Mucosa of stomach (tissue), 1 donor: ENCODE measurements around the gene TTC36.

Experiments
- H3K27me3 ChIP-seq: one replicate; pipeline ENCODE4 v1.7.0; 2013; ENCODE audit warnings: mild to moderate bottlenecking, low read length; ENCODE audit not compliant: control insufficient read depth, insufficient read depth
- H3K36me3 ChIP-seq: one replicate; pipeline ENCODE4 v1.7.0; 2013; ENCODE audit warnings: low read length; ENCODE audit not compliant: control insufficient read depth, insufficient read depth
- H3K4me1 ChIP-seq: one replicate; pipeline ENCODE4 v1.7.0; 2013; ENCODE audit warnings: mild to moderate bottlenecking, low read length; ENCODE audit not compliant: control insufficient read depth, insufficient read depth
- H3K4me3 ChIP-seq: one replicate; pipeline ENCODE4 v1.7.0; 2013; ENCODE audit warnings: low read length
- H3K9ac ChIP-seq: one replicate; pipeline ENCODE4 v1.7.0; 2013; ENCODE audit warnings: mild to moderate bottlenecking, low read length, moderate library complexity
- H3K9me3 ChIP-seq: one replicate; pipeline ENCODE4 v1.7.0; 2013; ENCODE audit warnings: mild to moderate bottlenecking, low read length, moderate library complexity; ENCODE audit not compliant: control insufficient read depth
- donor health status: Pancreatic carcinoma.

Gene TTC36

DNA sequence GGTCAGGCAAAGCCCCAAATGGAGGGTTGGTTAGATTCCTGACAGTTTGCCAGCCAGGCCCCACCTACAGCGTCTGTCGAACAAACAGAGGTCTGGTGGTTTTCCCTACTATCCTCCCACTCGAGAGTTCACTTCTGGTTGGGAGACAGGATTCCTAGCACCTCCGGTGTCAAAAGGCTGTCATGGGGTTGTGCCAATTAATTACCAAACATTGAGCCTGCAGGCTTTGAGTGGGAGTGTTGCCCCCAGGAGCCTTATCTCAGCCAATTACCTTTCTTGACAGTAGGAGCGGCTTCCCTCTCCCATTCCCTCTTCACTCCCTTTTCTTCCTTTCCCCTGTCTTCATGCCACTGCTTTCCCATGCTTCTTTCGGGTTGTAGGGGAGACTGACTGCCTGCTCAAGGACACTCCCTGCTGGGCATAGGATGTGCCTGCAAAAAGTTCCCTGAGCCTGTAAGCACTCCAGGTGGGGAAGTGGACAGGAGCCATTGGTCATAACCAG, 4.7 kb upstream of the TTC36 start:
- Histone ChIP-seq H3K27me3 (no peaks in the 10 kb centered on the region), H3K4me3 (no peak overlapping the region), H3K4me1 (no peaks in the 10 kb centered on the region), H3K36me3 (peaks cover 12% of the 10 kb centered on the region), H3K9ac (no peak overlapping the region), H3K9me3 (no peaks in the 10 kb centered on the region)

DNA sequence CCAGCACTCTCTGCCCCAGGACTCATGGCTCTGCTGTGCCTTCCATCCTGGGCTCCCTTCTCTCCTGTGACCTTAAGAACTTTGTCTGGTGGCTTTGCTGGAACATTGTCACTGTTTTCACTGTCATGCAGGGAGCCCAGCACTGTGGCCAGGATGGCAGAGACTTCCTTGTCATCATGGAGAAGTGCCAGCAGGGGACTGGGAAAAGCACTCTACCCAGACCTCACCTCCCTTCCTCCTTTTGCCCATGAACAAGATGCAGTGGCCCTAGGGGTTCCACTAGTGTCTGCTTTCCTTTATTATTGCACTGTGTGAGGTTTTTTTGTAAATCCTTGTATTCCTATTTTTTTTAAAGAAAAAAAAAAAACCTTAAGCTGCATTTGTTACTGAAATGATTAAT, 2.9 kb upstream of the TTC36 start:
- H3K9me3 ChIP-seq = no peaks in the 10 kb centered on the region
- H3K9ac ChIP-seq = no peak overlapping the region
- peaks cover 12% of the 10 kb centered on the region for H3K36me3 ChIP-seq
- no peaks in the 10 kb centered on the region for H3K27me3 ChIP-seq
- H3K4me1 ChIP-seq = no peaks in the 10 kb centered on the region
- H3K4me3 ChIP-seq = no peak overlapping the region

DNA sequence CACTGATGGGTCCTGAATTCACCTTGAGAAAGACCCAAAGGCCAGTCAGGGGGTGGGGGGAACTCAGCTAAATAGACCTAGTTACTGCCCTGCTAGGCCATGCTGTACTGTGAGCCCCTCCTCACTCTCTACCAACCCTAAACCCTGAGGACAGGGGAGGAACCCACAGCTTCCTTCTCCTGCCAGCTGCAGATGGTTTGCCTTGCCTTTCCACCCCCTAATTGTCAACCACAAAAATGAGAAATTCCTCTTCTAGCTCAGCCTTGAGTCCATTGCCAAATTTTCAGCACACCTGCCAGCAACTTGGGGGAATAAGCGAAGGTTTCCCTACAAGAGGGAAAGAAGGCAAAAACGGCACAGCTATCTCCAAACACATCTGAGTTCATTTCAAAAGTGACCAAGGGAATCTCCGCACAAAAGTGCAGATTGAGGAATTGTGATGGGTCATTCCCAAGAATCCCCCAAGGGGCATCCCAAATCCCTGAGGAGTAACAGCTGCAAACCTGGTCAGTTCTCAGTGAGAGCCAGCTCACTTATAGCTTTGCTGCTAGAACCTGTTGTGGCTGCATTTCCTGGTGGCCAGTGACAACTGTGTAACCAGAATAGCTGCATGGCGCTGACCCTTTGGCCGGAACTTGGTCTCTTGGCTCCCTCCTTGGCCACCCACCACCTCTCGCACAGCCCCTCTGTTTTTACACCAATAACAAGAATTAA, 2.4 kb upstream of the TTC36 start:
- H3K36me3 ChIP-seq = peaks cover 10% of the 10 kb centered on the region

DNA sequence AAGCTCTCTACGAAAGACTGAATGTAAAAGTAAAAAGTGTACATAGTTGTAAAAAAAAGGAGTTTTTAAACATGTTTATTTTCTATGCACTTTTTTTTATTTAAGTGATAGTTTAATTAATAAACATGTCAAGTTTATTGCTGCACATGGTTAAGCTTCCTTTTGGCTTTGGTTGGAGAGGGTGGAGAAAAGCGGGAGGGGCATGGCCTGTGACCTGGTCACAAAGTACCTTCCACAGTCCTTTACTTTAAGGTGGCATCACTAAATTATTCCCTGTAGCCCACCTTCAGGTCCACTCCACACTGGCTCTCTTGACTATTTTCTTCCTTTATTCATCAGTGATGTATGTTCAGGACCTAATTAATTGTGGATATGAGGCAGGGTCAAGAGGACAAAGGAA, 586 bp upstream of the TTC36 start:
- no peaks in the 10 kb centered on the region for H3K9me3 ChIP-seq

More for the DNA sequence above, 2.4 kb upstream of the TTC36 start:
- H3K9ac ChIP-seq = no peak overlapping the region
- no peaks in the 10 kb centered on the region for H3K27me3 ChIP-seq
- H3K9me3 ChIP-seq = no peaks in the 10 kb centered on the region
- no peak overlapping the region for H3K4me3 ChIP-seq
- no peaks in the 10 kb centered on the region for H3K4me1 ChIP-seq

DNA sequence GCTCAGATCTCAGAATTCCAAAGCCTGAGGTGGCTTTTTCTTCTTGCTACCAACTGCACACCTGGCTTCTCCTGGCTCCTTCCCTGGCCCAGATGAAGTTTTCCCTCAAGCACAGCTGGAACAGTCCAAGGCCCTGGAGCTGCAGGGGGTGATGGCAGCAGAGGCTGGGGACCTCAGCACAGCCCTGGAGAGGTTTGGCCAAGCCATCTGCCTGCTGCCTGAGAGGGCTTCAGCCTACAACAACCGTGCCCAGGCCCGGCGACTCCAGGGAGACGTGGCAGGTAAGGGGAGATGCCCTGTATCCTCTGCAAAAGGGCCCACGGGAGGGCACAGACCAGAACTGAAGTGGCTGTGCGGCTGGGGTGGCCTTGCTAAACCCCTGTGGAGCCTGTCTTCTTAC, 1.2 kb downstream of the TTC36 start:
- H3K9me3 ChIP-seq = no peaks in the 10 kb centered on the region
- no peak overlapping the region for H3K4me3 ChIP-seq
- no peak overlapping the region for H3K9ac ChIP-seq
- H3K36me3 ChIP-seq = no peaks in the 10 kb centered on the region
- no peaks in the 10 kb centered on the region for H3K27me3 ChIP-seq
- H3K4me1 ChIP-seq = peaks cover 10% of the 10 kb centered on the region

More for the DNA sequence above, 586 bp upstream of the TTC36 start:
- no peaks in the 10 kb centered on the region for H3K27me3 ChIP-seq
- H3K9ac ChIP-seq = no peak overlapping the region
- H3K4me3 ChIP-seq = no peak overlapping the region
- peaks cover 5% of the 10 kb centered on the region for H3K4me1 ChIP-seq
- peaks cover 6% of the 10 kb centered on the region for H3K36me3 ChIP-seq

DNA sequence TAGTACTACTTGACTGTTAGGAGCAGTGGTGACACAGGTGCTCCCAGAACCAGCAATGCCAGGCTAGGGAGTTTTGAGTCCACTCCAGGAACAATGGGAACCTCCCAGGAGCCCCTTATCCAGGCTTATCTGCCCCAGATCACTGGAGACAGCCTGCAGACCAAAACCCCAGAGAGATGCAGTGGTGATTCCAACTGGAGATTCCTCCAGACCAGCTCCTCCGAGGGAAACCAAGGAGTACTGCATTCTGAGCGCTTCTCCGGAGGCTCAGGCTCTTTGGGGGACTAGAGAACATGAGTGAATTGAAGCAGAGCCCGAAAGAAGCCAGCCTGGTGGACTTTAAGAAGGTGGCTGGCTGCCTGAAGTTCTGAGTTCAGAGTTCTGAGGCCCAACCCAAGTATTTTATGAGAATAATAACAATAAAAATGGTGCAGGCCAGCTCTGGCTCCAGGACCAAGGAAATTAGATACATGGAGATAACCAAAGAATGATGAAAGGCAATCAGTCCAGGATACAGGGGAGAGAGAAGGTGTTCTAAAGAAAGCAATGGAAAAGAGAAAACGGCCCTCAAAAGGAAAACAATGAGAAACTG, 2.4 kb downstream of the TTC36 start:
- peaks cover 14% of the 10 kb centered on the region for H3K4me1 ChIP-seq
- H3K36me3 ChIP-seq = no peaks in the 10 kb centered on the region
- no peak overlapping the region for H3K9ac ChIP-seq
- H3K27me3 ChIP-seq = no peaks in the 10 kb centered on the region
- no peaks in the 10 kb centered on the region for H3K9me3 ChIP-seq
- H3K4me3 ChIP-seq = no peak overlapping the region

DNA sequence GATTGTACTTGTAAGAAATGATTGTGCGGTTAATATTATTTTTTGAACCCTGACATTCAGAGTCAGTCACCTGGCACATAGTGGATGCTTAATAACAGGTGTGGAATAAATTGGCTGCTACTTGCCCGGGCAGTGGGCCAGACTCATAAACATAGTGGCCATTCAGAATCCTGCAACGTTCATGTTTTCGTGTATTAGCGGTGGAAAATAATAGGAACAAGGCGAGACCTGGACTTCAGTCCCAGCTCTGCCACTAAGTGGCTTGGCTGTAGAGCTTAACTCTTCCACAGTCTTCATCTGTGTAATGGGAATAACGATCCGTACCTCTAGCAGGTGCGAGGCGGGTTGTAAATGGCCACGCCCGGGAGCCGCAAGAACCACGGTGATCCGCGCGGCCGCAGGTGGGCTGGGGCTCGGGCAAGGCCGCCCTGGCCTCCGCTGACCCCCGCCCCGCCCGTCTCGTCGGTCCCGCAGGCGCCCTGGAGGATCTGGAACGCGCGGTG, 3.0 kb downstream of the TTC36 start:
- H3K9ac ChIP-seq = peak overlapping the region; percentile 63

DNA sequence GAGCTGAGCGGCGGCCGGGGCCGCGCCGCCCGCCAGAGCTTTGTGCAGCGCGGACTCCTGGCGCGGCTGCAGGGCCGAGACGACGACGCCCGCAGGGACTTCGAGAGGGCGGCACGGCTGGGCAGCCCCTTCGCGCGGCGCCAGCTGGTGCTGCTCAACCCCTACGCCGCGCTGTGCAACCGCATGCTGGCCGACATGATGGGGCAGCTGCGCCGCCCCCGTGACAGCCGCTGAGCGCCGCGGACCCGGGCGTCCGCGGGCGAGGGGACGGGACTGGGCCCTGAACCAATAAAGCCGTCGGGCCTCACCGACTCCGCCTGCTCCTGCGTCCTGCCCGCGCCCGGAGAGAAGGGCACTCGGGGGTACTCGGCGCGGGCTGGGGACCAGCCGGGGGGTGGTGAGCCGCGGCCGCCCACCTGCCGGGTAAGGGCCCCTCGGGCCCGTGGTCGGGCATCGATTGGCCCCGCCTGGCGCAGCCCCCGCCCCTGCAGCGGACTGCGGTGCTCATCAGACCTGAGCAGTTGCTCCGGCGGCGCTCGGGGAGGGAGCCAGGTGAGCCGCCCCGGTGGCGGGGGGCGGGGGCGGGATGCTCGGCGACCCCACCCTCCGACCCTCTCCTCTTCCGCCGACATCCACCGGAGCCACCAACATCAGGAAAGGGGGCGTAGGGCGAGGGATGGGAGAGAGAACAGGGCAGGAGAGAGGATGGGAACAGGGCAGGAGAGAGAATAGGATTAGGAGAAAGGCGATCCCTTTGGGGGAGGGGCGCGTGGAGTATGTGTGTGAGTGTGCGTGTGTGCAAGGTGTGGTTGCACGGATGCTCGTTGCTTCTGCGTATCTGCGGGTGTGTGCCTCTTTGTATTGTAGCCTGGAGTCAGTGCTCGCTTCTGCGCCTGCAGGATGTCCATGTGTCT, 3.7 kb downstream of the TTC36 start, which contains the start of gene TMEM25:
Gene TMEM25 (plus strand): TSS at position 510 of the 914 bp plus-strand sequence. CDS start 610 bp downstream, outside the sequence.
- Histone ChIP-seq H3K27me3 (no peaks in the 10 kb centered on the region), H3K9me3 (no peaks in the 10 kb centered on the region), H3K9ac (peak within 1 kb of the TSS; percentile 63), H3K4me1 (peaks cover 14% of the 10 kb centered on the region), H3K4me3 (peak within 1 kb of the TSS; percentile 40), H3K36me3 (no peaks in the 10 kb centered on the region)

More for the DNA sequence above, 3.0 kb downstream of the TTC36 start:
- Histone ChIP-seq H3K36me3 (no peaks in the 10 kb centered on the region), H3K9me3 (no peaks in the 10 kb centered on the region), H3K4me1 (peaks cover 14% of the 10 kb centered on the region), H3K4me3 (peak overlapping the region; percentile 40), H3K27me3 (no peaks in the 10 kb centered on the region)

DNA sequence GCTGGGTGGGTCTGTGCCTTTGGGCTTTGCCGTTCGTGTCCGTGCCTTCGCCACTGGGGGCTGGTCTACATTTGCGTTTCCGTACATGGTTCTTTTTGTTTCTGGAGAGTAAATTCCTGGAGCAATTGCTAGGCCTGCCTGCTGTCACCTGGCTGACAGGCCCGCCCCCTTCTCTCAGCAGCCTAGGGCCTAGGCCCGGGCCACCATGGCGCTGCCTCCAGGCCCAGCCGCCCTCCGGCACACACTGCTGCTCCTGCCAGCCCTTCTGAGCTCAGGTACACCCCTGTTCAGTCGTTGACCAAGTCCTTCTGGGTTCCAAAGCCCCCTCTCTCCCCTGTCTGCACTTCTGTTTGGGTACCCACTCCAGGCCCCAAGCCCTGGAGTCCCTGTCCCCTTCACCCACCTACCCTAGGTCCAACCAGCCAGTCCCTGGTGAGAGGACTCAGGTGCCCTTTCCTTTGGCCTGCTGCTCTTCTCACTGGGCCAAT, 4.4 kb downstream of the TTC36 start:
- Histone ChIP-seq H3K4me3 (peak overlapping the region; percentile 38), H3K36me3 (no peaks in the 10 kb centered on the region), H3K27me3 (no peaks in the 10 kb centered on the region), H3K9ac (peak overlapping the region; percentile 63), H3K9me3 (no peaks in the 10 kb centered on the region), H3K4me1 (peaks cover 14% of the 10 kb centered on the region)

DNA sequence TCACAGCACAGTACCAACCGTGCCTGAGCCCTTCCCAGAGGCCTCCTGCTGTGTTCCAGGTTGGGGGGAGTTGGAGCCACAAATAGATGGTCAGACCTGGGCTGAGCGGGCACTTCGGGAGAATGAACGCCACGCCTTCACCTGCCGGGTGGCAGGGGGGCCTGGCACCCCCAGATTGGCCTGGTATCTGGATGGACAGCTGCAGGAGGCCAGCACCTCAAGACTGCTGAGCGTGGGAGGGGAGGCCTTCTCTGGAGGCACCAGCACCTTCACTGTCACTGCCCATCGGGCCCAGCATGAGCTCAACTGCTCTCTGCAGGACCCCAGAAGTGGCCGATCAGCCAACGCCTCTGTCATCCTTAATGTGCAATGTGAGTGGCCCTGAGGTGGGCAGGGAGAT, 4.8 kb downstream of the TTC36 start:
- Histone ChIP-seq H3K4me3 (no peak overlapping the region), H3K27me3 (no peaks in the 10 kb centered on the region), H3K9me3 (no peaks in the 10 kb centered on the region), H3K4me1 (peaks cover 14% of the 10 kb centered on the region), H3K36me3 (no peaks in the 10 kb centered on the region), H3K9ac (peak overlapping the region; percentile 63)

DNA sequence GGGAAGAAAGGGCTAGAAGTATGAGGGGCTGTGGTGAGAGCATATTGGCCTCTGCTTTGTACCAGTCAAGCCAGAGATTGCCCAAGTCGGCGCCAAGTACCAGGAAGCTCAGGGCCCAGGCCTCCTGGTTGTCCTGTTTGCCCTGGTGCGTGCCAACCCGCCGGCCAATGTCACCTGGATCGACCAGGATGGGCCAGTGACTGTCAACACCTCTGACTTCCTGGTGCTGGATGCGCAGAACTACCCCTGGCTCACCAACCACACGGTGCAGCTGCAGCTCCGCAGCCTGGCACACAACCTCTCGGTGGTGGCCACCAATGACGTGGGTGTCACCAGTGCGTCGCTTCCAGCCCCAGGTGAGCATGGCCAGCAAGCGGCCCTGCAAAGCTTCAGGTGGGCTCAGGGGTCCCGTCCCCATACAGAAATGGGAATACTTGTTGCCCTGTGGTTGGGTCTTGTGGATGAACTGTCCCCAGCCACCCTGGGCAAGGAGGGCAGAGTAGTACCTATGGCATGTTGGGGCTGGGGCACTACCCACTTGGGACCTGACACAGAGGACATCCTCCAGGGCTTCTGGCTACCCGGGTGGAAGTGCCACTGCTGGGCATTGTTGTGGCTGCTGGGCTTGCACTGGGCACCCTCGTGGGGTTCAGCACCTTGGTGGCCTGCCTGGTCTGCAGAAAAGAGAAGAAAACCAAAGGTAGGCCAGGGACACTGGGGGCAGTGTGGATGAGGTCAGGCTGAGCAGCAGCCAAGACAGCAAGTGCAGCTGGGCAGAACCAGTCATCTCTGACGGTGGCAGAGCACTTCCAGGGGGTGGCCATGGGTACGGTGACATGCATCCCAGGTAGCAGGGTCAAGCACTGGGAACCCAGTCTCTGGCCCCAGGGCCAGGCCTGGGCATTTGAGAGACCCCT, 5.8 kb downstream of the TTC36 start:
- H3K4me3 ChIP-seq = no peak overlapping the region
- H3K9ac ChIP-seq = no peak overlapping the region
- H3K9me3 ChIP-seq = no peaks in the 10 kb centered on the region
- peaks cover 14% of the 10 kb centered on the region for H3K4me1 ChIP-seq
- H3K36me3 ChIP-seq = no peaks in the 10 kb centered on the region
- no peaks in the 10 kb centered on the region for H3K27me3 ChIP-seq
